Measurements from ENCODE around the gene MYMX.
A peak's percentile ranks its signal among the peaks of the same experiment; 100 is the strongest.

The MYMX gene

GRCh38 chr6:44257753-44258324 lies 41.1 kb downstream of the MYMX start:
- H3K4me3 ChIP-seq (replicated peaks; ENCODE audit: low read depth, low read length) = peak overlapping the region; percentile 93
- no peak for TF ChIP-seq CTCF (IDR thresholded peaks at IDR 0.05; ENCODE audit: low read depth, low read length, missing control alignments)
- no peak for DNase-seq (ENCODE audit: extremely low read depth, low read depth)

GRCh38 chr6:44258325-44258863 lies 41.7 kb downstream of the MYMX start:
- H3K4me3 ChIP-seq (replicated peaks; ENCODE audit: low read depth, low read length) = no peak overlapping the region
- DNase-seq (ENCODE audit: extremely low read depth, low read depth) = no peak
- TF ChIP-seq CTCF (IDR thresholded peaks at IDR 0.05; ENCODE audit: low read depth, low read length, missing control alignments) = no peak

GRCh38 chr6:44258921-44259320 lies 42.2 kb downstream of the MYMX start:
- no peak for TF ChIP-seq CTCF (IDR thresholded peaks at IDR 0.05; ENCODE audit: low read depth, low read length, missing control alignments)
- H3K4me3 ChIP-seq (replicated peaks; ENCODE audit: low read depth, low read length) = no peak overlapping the region

GRCh38 chr6:44260011-44260410 lies 43.3 kb downstream of the MYMX start:
- no peak overlapping the region for H3K4me3 ChIP-seq (replicated peaks; ENCODE audit: low read depth, low read length)
- TF ChIP-seq CTCF (IDR thresholded peaks at IDR 0.05; ENCODE audit: low read depth, low read length, missing control alignments) = no peak
- no peak for DNase-seq (ENCODE audit: extremely low read depth, low read depth)

More at GRCh38 chr6:44258921-44259320, 42.2 kb downstream of the MYMX start:
- DNase-seq (ENCODE audit: extremely low read depth, low read depth) = no peak

GRCh38 chr6:44260451-44261297 lies 43.9 kb downstream of the MYMX start:
- H3K4me3 ChIP-seq (replicated peaks; ENCODE audit: low read depth, low read length) = no peak overlapping the region
- no peak for DNase-seq (ENCODE audit: extremely low read depth, low read depth)
- TF ChIP-seq CTCF (IDR thresholded peaks at IDR 0.05; ENCODE audit: low read depth, low read length, missing control alignments) = no peak

- TF ChIP-seq CTCF (IDR thresholded peaks at IDR 0.05; ENCODE audit: low read depth, low read length, missing control alignments) = no peak
- H3K4me3 ChIP-seq (replicated peaks; ENCODE audit: low read depth, low read length) = no peak overlapping the region
- no peak for DNase-seq (ENCODE audit: extremely low read depth, low read depth)
These were observed 44.9 kb downstream of the MYMX start for GRCh38 chr6:44261581-44261980.
